ENCODE data around the gene ESRRB.

The ESRRB gene

DNA sequence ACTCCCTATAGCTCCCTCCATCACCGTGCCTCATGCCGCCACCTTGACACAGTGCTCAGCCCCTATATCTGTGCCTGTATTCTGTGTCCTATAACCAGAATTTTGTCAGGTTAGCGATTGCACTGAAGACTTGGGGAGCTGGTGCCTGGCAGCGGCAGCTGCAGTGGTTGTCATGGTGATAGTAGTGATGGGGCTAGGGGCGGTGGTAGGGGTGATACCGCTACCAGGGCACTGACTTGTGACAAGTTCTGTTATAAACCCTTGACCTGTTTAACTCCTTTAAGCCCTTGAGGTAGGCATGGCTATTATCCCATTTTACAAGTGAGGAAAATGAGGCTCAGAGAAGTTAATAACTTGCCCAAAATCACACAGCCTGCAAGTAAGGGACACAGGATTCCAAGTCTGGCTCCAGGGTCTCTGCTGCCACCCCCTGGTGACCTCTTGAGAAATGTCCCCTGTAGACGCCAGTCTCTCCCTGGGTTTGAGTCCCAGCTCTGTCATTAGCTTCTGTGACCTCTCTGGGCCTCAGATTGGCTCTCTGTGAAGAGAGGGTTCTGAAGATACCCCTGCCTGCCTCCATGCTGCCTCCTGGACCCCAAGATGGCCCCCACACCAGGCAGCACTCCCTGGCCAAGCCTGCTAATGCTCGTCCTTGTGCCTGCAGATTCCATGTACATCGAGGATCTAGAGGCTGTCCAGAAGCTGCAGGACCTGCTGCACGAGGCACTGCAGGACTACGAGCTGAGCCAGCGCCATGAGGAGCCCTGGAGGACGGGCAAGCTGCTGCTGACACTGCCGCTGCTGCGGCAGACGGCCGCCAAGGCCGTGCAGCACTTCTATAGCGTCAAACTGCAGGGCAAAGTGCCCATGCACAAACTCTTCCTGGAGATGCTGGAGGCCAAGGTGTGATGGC is 121.9 kb downstream of the ESRRB start:
- peaks cover 0 to 2% of the 10 kb centered on the region in 2 donors for H3K27me3 ChIP-seq (ENCODE audit: control insufficient read depth in 1 of 2, insufficient read depth in 2 of 2, low read length in 2 of 2)
- no peaks in the 10 kb centered on the region for H3K36me3 ChIP-seq (ENCODE audit: control insufficient read depth in 2 of 2, insufficient read depth in 2 of 2, low read length in 2 of 2)
- no peak overlapping the region for H3K4me3 ChIP-seq (ENCODE audit: low read length in 2 of 2)
- H3K9ac ChIP-seq (ENCODE audit: low read length in 2 of 2), result no peak overlapping the region
- no peaks in the 10 kb centered on the region for H3K4me1 ChIP-seq (ENCODE audit: control insufficient read depth, insufficient read depth, low read length)
- no peak overlapping the region for H3K27ac ChIP-seq (ENCODE audit: low read length)
- H3K9me3 ChIP-seq (ENCODE audit: control insufficient read depth in 2 of 2, low read length in 2 of 2), result peaks cover 0 to 4% of the 10 kb centered on the region in 2 donors

DNA sequence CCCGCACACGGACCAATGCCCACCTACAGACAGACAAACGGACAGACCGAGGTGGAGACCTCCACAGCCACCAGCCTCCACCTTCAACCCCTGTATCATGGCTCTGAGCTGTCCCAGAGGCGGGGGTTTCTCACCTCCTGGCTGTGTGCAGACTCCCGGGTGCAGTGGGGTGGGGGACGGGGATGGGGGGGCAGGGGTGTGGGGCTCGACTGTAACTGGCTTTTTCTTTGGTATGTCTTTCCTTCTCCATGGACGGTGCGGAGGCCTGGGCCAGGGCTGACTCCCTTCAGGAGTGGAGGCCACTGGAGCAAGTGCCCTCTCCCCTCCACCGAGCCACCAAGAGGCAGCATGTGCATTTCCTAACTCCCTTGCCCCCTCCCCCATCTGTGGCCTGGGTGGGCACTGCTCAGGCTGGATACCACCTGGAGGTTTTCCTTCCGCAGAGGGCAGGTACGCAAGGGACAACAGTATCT is 122.6 kb downstream of the ESRRB start:
- H3K27ac ChIP-seq (ENCODE audit: low read length), result no peak overlapping the region
- no peaks in the 10 kb centered on the region for H3K36me3 ChIP-seq (ENCODE audit: control insufficient read depth in 2 of 2, insufficient read depth in 2 of 2, low read length in 2 of 2)
- no peak overlapping the region for H3K4me3 ChIP-seq (ENCODE audit: low read length in 2 of 2)
- H3K4me1 ChIP-seq (ENCODE audit: control insufficient read depth, insufficient read depth, low read length), result no peaks in the 10 kb centered on the region
- peaks cover 0 to 2% of the 10 kb centered on the region in 2 donors for H3K27me3 ChIP-seq (ENCODE audit: control insufficient read depth in 1 of 2, insufficient read depth in 2 of 2, low read length in 2 of 2)
- H3K9me3 ChIP-seq (ENCODE audit: control insufficient read depth in 2 of 2, low read length in 2 of 2), result peaks cover 0 to 4% of the 10 kb centered on the region in 2 donors
- no peak overlapping the region for H3K9ac ChIP-seq (ENCODE audit: low read length in 2 of 2)

DNA sequence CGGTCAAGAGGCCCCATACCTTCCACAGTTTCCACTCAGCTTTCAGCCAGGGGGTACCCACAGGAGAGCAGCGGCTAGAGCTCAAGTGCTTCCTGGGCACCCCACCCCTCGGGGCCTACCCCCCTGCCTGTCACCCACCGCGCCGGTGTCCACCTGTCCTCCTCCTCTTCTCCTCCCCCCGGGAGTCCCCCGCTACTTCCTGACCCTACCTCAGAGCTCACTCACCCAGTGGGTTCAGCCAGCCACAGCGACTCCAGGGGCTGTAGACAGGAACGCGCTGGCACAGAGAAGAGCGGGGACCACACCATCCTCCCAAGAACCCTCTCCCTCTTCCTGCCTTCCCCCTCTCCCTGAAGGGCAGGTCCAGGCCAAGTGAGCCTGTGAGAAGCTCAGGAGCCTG is 123.0 kb downstream of the ESRRB start:
- Histone ChIP-seq H3K27ac (ENCODE audit: low read length) (no peak overlapping the region), H3K36me3 (ENCODE audit: control insufficient read depth in 2 of 2, insufficient read depth in 2 of 2, low read length in 2 of 2) (no peaks in the 10 kb centered on the region), H3K4me3 (ENCODE audit: low read length in 2 of 2) (no peak overlapping the region), H3K4me1 (ENCODE audit: control insufficient read depth, insufficient read depth, low read length) (no peaks in the 10 kb centered on the region), H3K9ac (ENCODE audit: low read length in 2 of 2) (no peak overlapping the region), H3K27me3 (ENCODE audit: control insufficient read depth in 1 of 2, insufficient read depth in 2 of 2, low read length in 2 of 2) (peaks cover 0 to 2% of the 10 kb centered on the region in 2 donors), H3K9me3 (ENCODE audit: control insufficient read depth in 2 of 2, low read length in 2 of 2) (no peaks in the 10 kb centered on the region)

DNA sequence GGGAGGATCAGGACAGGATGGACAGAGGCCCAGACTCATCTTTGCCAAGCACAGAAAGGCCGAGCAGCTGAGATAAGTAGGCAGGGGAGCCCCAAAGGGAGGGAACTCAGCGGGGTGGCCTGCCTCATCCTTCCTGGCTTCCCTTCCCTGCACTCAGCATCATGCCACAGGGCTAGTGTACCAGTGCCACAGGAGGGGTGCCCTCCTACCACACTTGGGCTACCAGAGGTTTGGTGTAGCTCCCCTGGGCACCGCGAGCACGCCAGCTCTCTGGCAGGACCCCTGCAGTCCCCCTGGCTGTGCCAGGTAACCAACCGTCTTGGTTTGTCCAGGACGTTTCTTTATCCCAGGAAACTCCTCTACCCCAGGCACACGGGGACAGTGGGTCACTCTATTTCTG is 123.5 kb downstream of the ESRRB start:
- H3K27ac ChIP-seq (ENCODE audit: low read length), result no peak overlapping the region
- H3K4me1 ChIP-seq (ENCODE audit: control insufficient read depth, insufficient read depth, low read length), result no peaks in the 10 kb centered on the region
- H3K9me3 ChIP-seq (ENCODE audit: control insufficient read depth in 2 of 2, low read length in 2 of 2), result no peaks in the 10 kb centered on the region
- no peak overlapping the region for H3K9ac ChIP-seq (ENCODE audit: low read length in 2 of 2)
- H3K4me3 ChIP-seq (ENCODE audit: low read length in 2 of 2), result no peak overlapping the region
- H3K27me3 ChIP-seq (ENCODE audit: control insufficient read depth in 1 of 2, insufficient read depth in 2 of 2, low read length in 2 of 2), result peaks cover 0 to 2% of the 10 kb centered on the region in 2 donors
- no peaks in the 10 kb centered on the region for H3K36me3 ChIP-seq (ENCODE audit: control insufficient read depth in 2 of 2, insufficient read depth in 2 of 2, low read length in 2 of 2)

DNA sequence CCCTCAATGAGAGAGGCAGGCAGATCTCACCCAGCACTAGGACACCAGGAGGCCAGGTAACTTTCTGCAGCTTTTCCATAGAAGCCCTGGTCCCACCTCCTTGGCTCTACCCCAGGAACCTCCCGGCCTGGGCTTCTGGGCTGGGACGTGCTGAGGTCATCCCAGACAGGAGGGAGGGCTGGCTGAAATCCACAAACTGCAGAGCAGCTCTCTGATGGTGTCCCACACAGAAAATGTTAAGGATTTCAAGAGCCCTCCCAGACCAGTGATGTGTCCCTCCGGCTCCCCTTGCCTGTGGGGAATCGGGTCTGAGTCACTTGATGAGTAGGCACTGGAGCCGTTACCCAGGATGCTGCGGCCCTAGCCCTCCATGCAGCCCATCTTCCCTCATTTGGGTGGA is 124.1 kb downstream of the ESRRB start:
- Histone ChIP-seq H3K9me3 (ENCODE audit: control insufficient read depth in 2 of 2, low read length in 2 of 2) (no peaks in the 10 kb centered on the region), H3K27ac (ENCODE audit: low read length) (no peak overlapping the region), H3K27me3 (ENCODE audit: control insufficient read depth in 1 of 2, insufficient read depth in 2 of 2, low read length in 2 of 2) (peaks cover 0 to 2% of the 10 kb centered on the region in 2 donors), H3K9ac (ENCODE audit: low read length in 2 of 2) (no peak overlapping the region), H3K4me3 (ENCODE audit: low read length in 2 of 2) (no peak overlapping the region), H3K4me1 (ENCODE audit: control insufficient read depth, insufficient read depth, low read length) (no peaks in the 10 kb centered on the region), H3K36me3 (ENCODE audit: control insufficient read depth in 2 of 2, insufficient read depth in 2 of 2, low read length in 2 of 2) (no peaks in the 10 kb centered on the region)

DNA sequence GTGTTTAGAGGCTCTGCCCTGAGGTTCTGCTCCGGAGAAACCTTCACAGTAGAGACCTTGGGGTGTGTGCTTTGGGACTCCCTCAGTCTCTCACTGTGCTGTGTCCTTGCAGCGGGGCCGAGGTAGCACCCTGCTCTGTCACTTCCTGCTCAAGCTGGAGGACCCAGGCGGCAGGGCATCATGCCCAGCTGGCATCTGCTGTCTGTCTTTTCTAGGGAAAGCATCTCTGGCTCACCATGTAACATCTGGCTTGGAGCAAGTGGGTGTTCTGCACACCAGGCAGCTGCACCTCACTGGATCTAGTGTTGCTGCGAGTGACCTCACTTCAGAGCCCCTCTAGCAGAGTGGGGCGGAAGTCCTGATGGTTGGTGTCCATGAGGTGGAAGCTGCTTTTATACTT is 124.5 kb downstream of the ESRRB start:
- Histone ChIP-seq H3K9ac (ENCODE audit: low read length in 2 of 2) (no peak overlapping the region), H3K27me3 (ENCODE audit: control insufficient read depth in 1 of 2, insufficient read depth in 2 of 2, low read length in 2 of 2) (peaks cover 0 to 2% of the 10 kb centered on the region in 2 donors), H3K4me3 (ENCODE audit: low read length in 2 of 2) (no peak overlapping the region), H3K9me3 (ENCODE audit: control insufficient read depth in 2 of 2, low read length in 2 of 2) (no peaks in the 10 kb centered on the region), H3K27ac (ENCODE audit: low read length) (no peak overlapping the region), H3K4me1 (ENCODE audit: control insufficient read depth, insufficient read depth, low read length) (no peaks in the 10 kb centered on the region), H3K36me3 (ENCODE audit: control insufficient read depth in 2 of 2, insufficient read depth in 2 of 2, low read length in 2 of 2) (no peaks in the 10 kb centered on the region)

DNA sequence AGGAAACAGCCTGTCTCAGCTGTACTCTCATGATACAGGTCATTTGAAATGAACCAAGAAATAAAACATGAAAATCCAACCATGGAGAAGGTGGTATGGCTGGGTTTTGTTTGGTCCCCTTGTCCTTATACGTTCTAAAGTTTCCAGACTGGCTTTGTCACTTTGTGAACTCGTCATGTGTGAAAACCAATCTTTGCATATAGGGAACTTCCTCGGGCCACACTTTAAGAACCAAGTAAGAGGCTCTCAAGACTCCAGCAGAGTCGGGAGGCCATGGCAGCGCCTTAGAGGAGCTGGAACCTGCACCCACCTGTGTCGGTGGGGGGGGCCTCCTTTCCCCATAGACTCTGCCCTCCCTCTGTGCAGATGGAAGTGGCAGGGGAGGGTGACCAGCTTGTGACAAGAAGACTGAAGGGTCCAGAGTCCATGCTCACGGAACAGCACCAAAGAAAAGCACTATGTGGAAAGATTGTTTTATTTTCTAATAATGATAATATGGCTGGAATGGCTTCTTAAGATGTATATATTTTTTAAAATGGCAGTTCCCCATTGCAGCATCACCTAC is 125.3 kb downstream of the ESRRB start:
- Histone ChIP-seq H3K27me3 (ENCODE audit: control insufficient read depth in 1 of 2, insufficient read depth in 2 of 2, low read length in 2 of 2) (peaks cover 0 to 2% of the 10 kb centered on the region in 2 donors), H3K36me3 (ENCODE audit: control insufficient read depth in 2 of 2, insufficient read depth in 2 of 2, low read length in 2 of 2) (no peaks in the 10 kb centered on the region), H3K4me3 (ENCODE audit: low read length in 2 of 2) (no peak overlapping the region), H3K4me1 (ENCODE audit: control insufficient read depth, insufficient read depth, low read length) (no peaks in the 10 kb centered on the region), H3K9me3 (ENCODE audit: control insufficient read depth in 2 of 2, low read length in 2 of 2) (no peaks in the 10 kb centered on the region), H3K27ac (ENCODE audit: low read length) (no peak overlapping the region), H3K9ac (ENCODE audit: low read length in 2 of 2) (no peak overlapping the region)

DNA sequence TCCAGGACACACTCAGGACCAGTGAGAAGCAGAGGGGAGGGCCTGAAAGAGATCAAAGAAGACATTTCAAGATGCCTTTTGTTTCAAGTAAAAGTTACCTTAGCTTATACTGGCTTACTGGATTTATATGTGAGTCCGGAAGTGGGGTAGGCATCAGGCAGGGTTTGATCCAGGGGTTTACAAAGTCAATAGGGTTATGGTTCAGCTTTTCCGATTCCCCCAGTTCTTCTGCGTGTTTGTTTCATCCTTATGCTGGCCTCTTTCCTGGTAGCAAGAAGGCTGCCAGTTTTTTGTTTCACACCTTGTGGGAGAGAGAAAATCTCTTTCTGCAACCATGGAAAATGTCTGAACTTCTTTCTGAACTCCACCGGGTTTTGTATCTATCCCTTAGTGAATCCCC is 126.3 kb downstream of the ESRRB start:
- no peak overlapping the region for H3K27ac ChIP-seq (ENCODE audit: low read length)
- H3K9ac ChIP-seq (ENCODE audit: low read length in 2 of 2), result no peak overlapping the region
- H3K9me3 ChIP-seq (ENCODE audit: control insufficient read depth in 2 of 2, low read length in 2 of 2), result no peaks in the 10 kb centered on the region
- no peaks in the 10 kb centered on the region for H3K4me1 ChIP-seq (ENCODE audit: control insufficient read depth, insufficient read depth, low read length)
- no peak overlapping the region for H3K4me3 ChIP-seq (ENCODE audit: low read length in 2 of 2)
- H3K36me3 ChIP-seq (ENCODE audit: control insufficient read depth in 2 of 2, insufficient read depth in 2 of 2, low read length in 2 of 2), result no peaks in the 10 kb centered on the region
- peaks cover 0 to 2% of the 10 kb centered on the region in 2 donors for H3K27me3 ChIP-seq (ENCODE audit: control insufficient read depth in 1 of 2, insufficient read depth in 2 of 2, low read length in 2 of 2)

DNA sequence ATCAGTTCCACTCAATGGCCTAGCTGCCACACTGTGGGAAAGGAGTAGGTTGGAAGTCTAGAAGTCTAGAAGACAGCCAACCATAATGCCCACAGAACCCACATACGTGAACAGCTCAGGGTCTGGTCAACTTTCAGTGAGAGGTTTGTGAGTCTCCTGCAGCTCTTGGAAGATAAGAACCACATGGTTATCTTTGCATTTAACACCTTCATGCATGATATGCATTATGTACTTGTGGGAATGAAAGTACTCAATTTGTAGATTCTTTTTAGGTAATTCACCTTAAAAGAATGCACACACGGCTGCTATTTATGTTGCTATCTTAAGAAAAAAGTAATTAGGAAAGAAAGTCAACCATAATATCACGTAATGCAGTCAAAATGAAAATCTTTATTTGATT is 126.7 kb downstream of the ESRRB start:
- no peak overlapping the region for H3K4me3 ChIP-seq (ENCODE audit: low read length in 2 of 2)
- H3K4me1 ChIP-seq (ENCODE audit: control insufficient read depth, insufficient read depth, low read length), result no peaks in the 10 kb centered on the region
- H3K27ac ChIP-seq (ENCODE audit: low read length), result no peak overlapping the region
- H3K9ac ChIP-seq (ENCODE audit: low read length in 2 of 2), result no peak overlapping the region
- H3K27me3 ChIP-seq (ENCODE audit: control insufficient read depth in 1 of 2, insufficient read depth in 2 of 2, low read length in 2 of 2), result peaks cover 0 to 2% of the 10 kb centered on the region in 2 donors
- no peaks in the 10 kb centered on the region for H3K36me3 ChIP-seq (ENCODE audit: control insufficient read depth in 2 of 2, insufficient read depth in 2 of 2, low read length in 2 of 2)
- no peaks in the 10 kb centered on the region for H3K9me3 ChIP-seq (ENCODE audit: control insufficient read depth in 2 of 2, low read length in 2 of 2)

DNA sequence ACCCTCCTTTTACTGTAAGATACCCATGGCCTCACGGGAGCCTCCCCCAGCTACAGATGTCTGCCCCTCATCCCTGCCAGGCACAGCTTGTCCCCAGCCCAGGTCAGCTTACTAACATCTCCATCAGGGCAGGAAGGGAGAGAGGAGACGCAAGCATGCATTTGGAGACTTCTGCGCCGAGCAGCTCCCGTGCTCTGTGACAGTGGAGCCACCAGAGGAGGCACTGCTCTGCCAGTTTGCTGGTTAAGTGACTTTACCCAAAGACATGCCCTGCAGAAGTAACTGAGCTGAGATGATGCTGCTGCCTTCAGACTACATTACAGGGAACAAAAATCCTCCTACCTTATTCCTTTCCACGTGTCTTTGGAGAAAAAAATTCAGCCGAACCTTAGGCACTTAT is 133.4 kb downstream of the ESRRB start:
- H3K36me3 ChIP-seq (ENCODE audit: control insufficient read depth in 2 of 2, insufficient read depth in 2 of 2, low read length in 2 of 2), result no peaks in the 10 kb centered on the region

DNA sequence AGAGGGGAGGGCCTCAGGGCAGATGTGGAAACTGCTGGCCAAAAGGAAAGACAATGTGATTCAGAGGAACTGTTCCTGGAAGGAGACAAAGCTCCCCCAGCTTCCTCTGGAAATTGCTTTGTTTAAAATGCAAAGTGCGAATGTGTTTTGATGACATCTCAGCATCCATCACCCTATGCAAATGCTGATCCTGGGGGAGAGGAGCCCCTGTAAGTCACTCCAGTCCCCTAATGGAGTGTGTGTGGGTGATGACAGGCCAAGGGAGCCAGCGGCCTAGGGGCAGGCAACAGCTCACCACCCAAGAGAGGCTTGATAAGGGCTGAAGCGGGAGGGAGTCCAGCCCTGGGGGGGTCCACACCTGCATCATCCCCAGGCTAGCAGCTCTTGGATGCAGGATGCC is 134.2 kb downstream of the ESRRB start:
- no peak overlapping the region for H3K4me3 ChIP-seq (ENCODE audit: low read length in 2 of 2)
- no peaks in the 10 kb centered on the region for H3K36me3 ChIP-seq (ENCODE audit: control insufficient read depth in 2 of 2, insufficient read depth in 2 of 2, low read length in 2 of 2)
- H3K27me3 ChIP-seq (ENCODE audit: control insufficient read depth in 1 of 2, insufficient read depth in 2 of 2, low read length in 2 of 2), result peaks cover 3 to 8% of the 10 kb centered on the region in 2 donors
- H3K4me1 ChIP-seq (ENCODE audit: control insufficient read depth, insufficient read depth, low read length), result no peaks in the 10 kb centered on the region
- no peaks in the 10 kb centered on the region for H3K9me3 ChIP-seq (ENCODE audit: control insufficient read depth in 2 of 2, low read length in 2 of 2)
- no peak overlapping the region for H3K9ac ChIP-seq (ENCODE audit: low read length in 2 of 2)
- no peak overlapping the region for H3K27ac ChIP-seq (ENCODE audit: low read length)

More for the DNA sequence above, 133.4 kb downstream of the ESRRB start:
- Histone ChIP-seq H3K27ac (ENCODE audit: low read length) (no peak overlapping the region), H3K9me3 (ENCODE audit: control insufficient read depth in 2 of 2, low read length in 2 of 2) (no peaks in the 10 kb centered on the region), H3K4me3 (ENCODE audit: low read length in 2 of 2) (no peak overlapping the region), H3K9ac (ENCODE audit: low read length in 2 of 2) (no peak overlapping the region), H3K4me1 (ENCODE audit: control insufficient read depth, insufficient read depth, low read length) (no peaks in the 10 kb centered on the region), H3K27me3 (ENCODE audit: control insufficient read depth in 1 of 2, insufficient read depth in 2 of 2, low read length in 2 of 2) (peaks cover 3 to 7% of the 10 kb centered on the region in 2 donors)
